GM11168 (cell line): ENCODE data around the gene DNASE1L1.

Experiments used
- in situ Hi-C: fragments of 300-500 bp; cut with MboI; formaldehyde crosslinking; loops from one replicate; pipeline ENCODE4 v1.12.0; 2022; ENCODE audit warnings: low sequenced_read_pairs; ENCODE audit not compliant: unreplicated experiment

Gene DNASE1L1

GRCh38 chrX:154409222-154409871 lies at the start of gene DNASE1L1:
Gene DNASE1L1 (minus strand): TSS chrX:154409254. CDS start chrX:154405568, 3,686 bp downstream.
- in situ Hi-C loops = no loop called here

- in situ Hi-C loops = no loop called here
These were observed 49.3 kb upstream of the DNASE1L1 start, which contains the start of gene PLXNA3 for GRCh38 chrX:154458116-154458953. Gene PLXNA3 (plus strand): TSS chrX:154458281. CDS start chrX:154460184, 1,903 bp downstream.

GRCh38 chrX:154457491-154458115 lies 48.5 kb upstream of the DNASE1L1 start:
- in situ Hi-C loops = no loop called here

- in situ Hi-C loops = no loop called here
These were observed 43.8 kb upstream of the DNASE1L1 start for GRCh38 chrX:154452823-154453222.

GRCh38 chrX:154450312-154450711 lies 41.3 kb upstream of the DNASE1L1 start:
- in situ Hi-C loops = no loop called here

GRCh38 chrX:154449618-154450017 lies 40.6 kb upstream of the DNASE1L1 start:
- in situ Hi-C loops = loop anchor here (25.0 kb wide), 1 partner anchor 88 kb away; the partner anchor contains the start of genes G6PD and IKBKG

- in situ Hi-C loops = loop anchor here (25.0 kb wide), 1 partner anchor 89 kb away; the partner anchor contains the start of genes G6PD and IKBKG
These were observed 39.4 kb upstream of the DNASE1L1 start for GRCh38 chrX:154448484-154448883.

- in situ Hi-C loops = loop anchor here (25.0 kb wide), 1 partner anchor 91 kb away; the partner anchor contains the start of genes G6PD and IKBKG
These were observed 37.4 kb upstream of the DNASE1L1 start for GRCh38 chrX:154446430-154446829.

- in situ Hi-C loops = loop anchor here (25.0 kb wide), 1 partner anchor 92 kb away; the partner anchor contains the start of genes G6PD and IKBKG
These were observed 36.7 kb upstream of the DNASE1L1 start for GRCh38 chrX:154445776-154446175.

GRCh38 chrX:154444755-154445246 lies 35.7 kb upstream of the DNASE1L1 start:
- in situ Hi-C loops = loop anchor here (25.0 kb wide), 1 partner anchor 92 kb away; the partner anchor contains the start of genes G6PD and IKBKG

- in situ Hi-C loops = loop anchor here (25.0 kb wide), 1 partner anchor 93 kb away; the partner anchor contains the start of genes G6PD and IKBKG
These were observed 35.1 kb upstream of the DNASE1L1 start, which contains the start of gene FAM50A for GRCh38 chrX:154443992-154444754. Gene FAM50A (plus strand): TSS chrX:154444141. CDS start chrX:154444236, 95 bp downstream.

- in situ Hi-C loops = loop anchor here (25.0 kb wide), 1 partner anchor 94 kb away; the partner anchor contains the start of genes G6PD and IKBKG
These were observed 34.4 kb upstream of the DNASE1L1 start for GRCh38 chrX:154443479-154443910.

GRCh38 chrX:154441984-154442707 lies 33.1 kb upstream of the DNASE1L1 start:
- in situ Hi-C loops = loop anchor here (25.0 kb wide), 1 partner anchor 95 kb away; the partner anchor contains the start of genes G6PD and IKBKG

GRCh38 chrX:154441564-154441963 lies 32.5 kb upstream of the DNASE1L1 start:
- in situ Hi-C loops = loop anchor here (25.0 kb wide), 1 partner anchor 96 kb away; the partner anchor contains the start of genes G6PD and IKBKG

- in situ Hi-C loops = loop anchor here (25.0 kb wide), 1 partner anchor 97 kb away; the partner anchor contains the start of genes G6PD and IKBKG
These were observed 31.7 kb upstream of the DNASE1L1 start for GRCh38 chrX:154440623-154441357.

GRCh38 chrX:154439841-154440240 lies 30.8 kb upstream of the DNASE1L1 start:
- in situ Hi-C loops = loop anchor here (25.0 kb wide), 1 partner anchor 97 kb away; the partner anchor contains the start of genes G6PD and IKBKG
